Putamen (tissue), 1 donor: Measurements from ENCODE around the gene UBC.
"Not testable (repeated sequence)": the region's sequence is repeated elsewhere in the genome, so short reads cannot be mapped to it uniquely, and the experiment has no call there.

Source experiments
- DNase-seq: peaks from one replicate; pipeline ENCODE4 v3.0.0-alpha.2; 2016; ENCODE audit warnings: low spot score

The UBC gene

GRCh38 chr12:124884587-124885438 lies 29.6 kb downstream of the UBC start:
- no peak for DNase-seq

GRCh38 chr12:124883263-124884130 lies 31.0 kb downstream of the UBC start:
- no peak for DNase-seq

GRCh38 chr12:124881123-124881522 lies 33.3 kb downstream of the UBC start:
- DNase-seq = no peak

- not testable (repeated sequence) for DNase-seq
Measured at GRCh38 chr12:124880335-124880734, 34.1 kb downstream of the UBC start.

- no peak for DNase-seq
Measured at GRCh38 chr12:124878795-124879516, 35.5 kb downstream of the UBC start.

- no peak for DNase-seq
Measured at GRCh38 chr12:124877423-124877822, 37.0 kb downstream of the UBC start.

- no peak for DNase-seq
Measured at GRCh38 chr12:124876171-124876570, 38.3 kb downstream of the UBC start.

GRCh38 chr12:124875803-124876132 lies 38.7 kb downstream of the UBC start:
- no peak for DNase-seq

GRCh38 chr12:124874988-124875802 lies 39.3 kb downstream of the UBC start:
- no peak for DNase-seq

GRCh38 chr12:124874188-124874587 lies 40.3 kb downstream of the UBC start:
- DNase-seq = no peak

GRCh38 chr12:124872068-124872719 lies 42.3 kb downstream of the UBC start:
- no peak for DNase-seq

- no peak for DNase-seq
Measured at GRCh38 chr12:124871297-124871696, 43.2 kb downstream of the UBC start.

GRCh38 chr12:124870515-124870914 lies 43.9 kb downstream of the UBC start:
- DNase-seq = no peak

- no peak for DNase-seq
Measured at GRCh38 chr12:124869059-124869665, 45.3 kb downstream of the UBC start.

- DNase-seq = no peak
Measured at GRCh38 chr12:124868252-124869058, 46.0 kb downstream of the UBC start.

- DNase-seq = no peak
Measured at GRCh38 chr12:124867401-124867930, 47.0 kb downstream of the UBC start.

- DNase-seq = no peak
Measured at GRCh38 chr12:124866883-124867400, 47.5 kb downstream of the UBC start.

GRCh38 chr12:124866195-124866882 lies 48.1 kb downstream of the UBC start:
- DNase-seq = no peak

GRCh38 chr12:124865728-124866127 lies 48.7 kb downstream of the UBC start:
- no peak for DNase-seq
